Measurements from ENCODE around the gene GRM4. TPM values are rescaled to one million over a fixed set of nuclear protein-coding genes. Genes with fewer than 3 reads are reported as not detected.

GRM4 gene
- total and polyA plus RNA-seq, 10 of the 15 experiments (the other 5 are each of a cell fraction or from before 2014, with no cell fraction given), result 0.01 to 0.31 (median 0.05) TPM; not detected in 2

GRCh38 chr6:34126419-34126818 lies 19.5 kb downstream of the GRM4 start:
- TF ChIP-seq ZBED1 (IDR thresholded peaks at IDR 0.05; ENCODE audit: borderline replicate concordance) (no peak), MEF2A (IDR thresholded peaks at IDR 0.05; ENCODE audit: insufficient read depth, low read depth, low read length) (no peak), TCF12 (IDR thresholded peaks at IDR 0.05; ENCODE audit: low read depth, low read length) (no peak), SIN3A (IDR thresholded peaks at IDR 0.05; ENCODE audit: low read depth, low read length) (no peak), HDAC2 (IDR thresholded peaks at IDR 0.05) (no peak), MEF2B (IDR thresholded peaks at IDR 0.05; ENCODE audit: partially characterized antibody, poor library complexity, severe bottlenecking) (no peak), SMAD1 (IDR thresholded peaks at IDR 0.05; ENCODE audit: low read depth, partially characterized antibody) (no peak), PAX5 (IDR thresholded peaks at IDR 0.05; ENCODE audit: borderline replicate concordance, low read depth, low read length) (no peak), ZNF274 (IDR thresholded peaks at IDR 0.05; ENCODE audit: insufficient read depth, insufficient read length) (no peak), CTCF (IDR thresholded peaks at IDR 0.05 in 2 of 3, conservative IDR thresholded peaks at IDR 0.05 in 1 of 3; ENCODE audit: control insufficient read depth in 2 of 3, extremely low read depth in 1 of 3, insufficient read depth in 1 of 3, low read depth in 3 of 3, low read length in 3 of 3) (no peak), TAF1 (IDR thresholded peaks at IDR 0.05; ENCODE audit: borderline replicate concordance, low read depth, low read length) (no peak), EP300 (IDR thresholded peaks at IDR 0.05; ENCODE audit: borderline replicate concordance in 1 of 2, control insufficient read depth in 1 of 2, low read depth in 2 of 2, low read length in 2 of 2) (no peak), ZBTB40 (IDR thresholded peaks at IDR 0.05; ENCODE audit: borderline replicate concordance) (no peak), YY1 (IDR thresholded peaks at IDR 0.05; ENCODE audit: low read depth, low read length) (no peak)
- CTCF ChIA-PET, result interaction anchor here (0.5 kb wide), 1 partner anchor 9 kb away, joined by 3 read pairs; no protein-coding TSS in a partner anchor
- BruUV-seq (replicated peaks), result no TSS peak

More at GRCh38 chr6:34126419-34126818, 19.5 kb downstream of the GRM4 start:
- no peak overlapping the region for H3K27ac ChIP-seq (ENCODE audit: control insufficient read depth, insufficient read depth)
- no peak overlapping the region for H3K4me3 ChIP-seq
- ATAC-seq (no peak), DNase-seq (ENCODE audit: low read depth, low spot score) (no peak), FAIRE-seq (no peak)
- no peaks in the 10 kb centered on the region for H3K36me3 ChIP-seq (ENCODE audit: control insufficient read depth in 2 of 2, insufficient read depth in 2 of 2, low read length in 1 of 2)
- no peak overlapping the region for H2AFZ ChIP-seq (ENCODE audit: control insufficient read depth, low read depth, low read length)
- H3K79me2 ChIP-seq (ENCODE audit: control insufficient read depth, insufficient read depth, low read length), result no peaks in the 10 kb centered on the region
- ChIA-PET RAD21 (ENCODE audit: unreplicated experiment) (no interaction called here), SMC1A (ENCODE audit: uncharacterized antibody, unreplicated experiment) (no interaction called here), POLR2A (no interaction called here)
- peaks cover 0 to 3% of the 10 kb centered on the region in 2 experiments; a peak in 2 of 4 replicates for H3K27me3 ChIP-seq (replicated peaks in 1 of 2; ENCODE audit: control insufficient read depth in 2 of 2, insufficient read depth in 2 of 2, low read length in 1 of 2)
- 0% methylated on average over 3 of the region's 3 CpGs for WGBS (ENCODE audit: insufficient coverage, insufficient replicate concordance, low lambda C conversion rate, missing lambda C conversion rate)
- H3K9ac ChIP-seq (ENCODE audit: control insufficient read depth, insufficient read depth, low read length), result no peak overlapping the region
- intact Hi-C loops (cut with micrococcal nuclease; ENCODE audit: unreplicated experiment) (no loop called here), in situ Hi-C loops (cut with MboI) (no loop called here)
- H3K4me1 ChIP-seq (ENCODE audit: control insufficient read depth, insufficient read depth, low read length), result no peaks in the 10 kb centered on the region
- H3K9me3 ChIP-seq (replicated peaks; ENCODE audit: control insufficient read depth, insufficient read depth, low read length), result no peaks in the 10 kb centered on the region
- H4K20me1 ChIP-seq (ENCODE audit: control insufficient read depth, insufficient read depth), result no peaks in the 10 kb centered on the region
- H3K4me2 ChIP-seq (ENCODE audit: control insufficient read depth, insufficient read depth), result no peak overlapping the region

All from GM12878 (cell line).